Peyer's patch (tissue), 4 donors: Measurements from ENCODE around the gene ESR2. TPM values are rescaled to one million over a fixed set of nuclear protein-coding genes. Genes with fewer than 3 reads are reported as not detected.

Experiments
- DNase-seq, 3 donors: peaks; one replicate each; pipeline ENCODE4 v3.0.0-alpha.2; 2017 to 2019
- H3K27ac ChIP-seq, 4 donors: fragments of 200-600 bp; sonication (generic); one replicate each; pipeline ENCODE4 v1.5.1; 2016 to 2019
- H3K27me3 ChIP-seq, 2 donors: fragments of 200-600 bp; sonication (generic); one replicate each; pipeline ENCODE4 v1.5.1; 2019
- H3K36me3 ChIP-seq, 3 donors: fragments of 200-600 bp; sonication (generic); one replicate each; pipeline ENCODE4 v1.5.1; 2016 to 2019
- H3K4me1 ChIP-seq, 4 donors: fragments of 200-600 bp; sonication (generic); one replicate each; pipeline ENCODE4 v1.5.1; 2016 to 2019
- H3K4me3 ChIP-seq, 4 donors: fragments of 200-600 bp; sonication (generic); 1 replicate in 3 of 4; 2 replicates in 1 of 4; pipeline ENCODE4 v1.5.1; 2016 to 2019; ENCODE audit warnings: mild to moderate bottlenecking in 1 of 4
- H3K9me3 ChIP-seq, 4 donors: fragments of 200-600 bp; sonication (generic); one replicate each; pipeline ENCODE4 v1.5.1; 2016 to 2019; ENCODE audit warnings: mild to moderate bottlenecking in 1 of 4
- POLR2A ChIP-seq, 2 donors: fragments of 450-650 bp; IDR thresholded peaks; one replicate each; pipeline ENCODE4 v1.5.1; 2017; ENCODE audit warnings: antibody characterized with exemption in 2 of 2, mild to moderate bottlenecking in 2 of 2, moderate library complexity in 2 of 2
- total RNA-seq, 4 donors: library from RNA; depleted of rRNA; stranded (reverse); fragments of >200 nt; gene quantifications; one replicate each; pipeline ENCODE4 v1.1.0, GENCODE V29; 2016
- TF ChIP-seq, protein P1 (sequence below), 6 experiments: fragments of 450-650 bp in 4 of 6; fragments of 200-600 bp in 2 of 6; sonication (generic) in 1 of 6; IDR thresholded peaks; one replicate each; pipeline ENCODE4 v1.5.1; 2017 to 2019; ENCODE audit warnings: antibody characterized with exemption in 6 of 6, mild to moderate bottlenecking in 3 of 6, moderate library complexity in 1 of 6

The ESR2 gene
- total RNA-seq, 4 donors from 2014 or later = 0.66 to 6.6 (median 1.1) TPM; not detected in 1

- H3K36me3 ChIP-seq = no peaks in the 10 kb centered on the region
- no peak overlapping the region for H3K27ac ChIP-seq
- no peaks in the 10 kb centered on the region for H3K9me3 ChIP-seq
- peaks cover 0 to 11% (median 0%) of the 10 kb centered on the region in 4 donors for H3K4me1 ChIP-seq
- H3K4me3 ChIP-seq = no peak overlapping the region
- no peak for DNase-seq
- H3K27me3 ChIP-seq = no peaks in the 10 kb centered on the region
- TF ChIP-seq, protein P1, sequence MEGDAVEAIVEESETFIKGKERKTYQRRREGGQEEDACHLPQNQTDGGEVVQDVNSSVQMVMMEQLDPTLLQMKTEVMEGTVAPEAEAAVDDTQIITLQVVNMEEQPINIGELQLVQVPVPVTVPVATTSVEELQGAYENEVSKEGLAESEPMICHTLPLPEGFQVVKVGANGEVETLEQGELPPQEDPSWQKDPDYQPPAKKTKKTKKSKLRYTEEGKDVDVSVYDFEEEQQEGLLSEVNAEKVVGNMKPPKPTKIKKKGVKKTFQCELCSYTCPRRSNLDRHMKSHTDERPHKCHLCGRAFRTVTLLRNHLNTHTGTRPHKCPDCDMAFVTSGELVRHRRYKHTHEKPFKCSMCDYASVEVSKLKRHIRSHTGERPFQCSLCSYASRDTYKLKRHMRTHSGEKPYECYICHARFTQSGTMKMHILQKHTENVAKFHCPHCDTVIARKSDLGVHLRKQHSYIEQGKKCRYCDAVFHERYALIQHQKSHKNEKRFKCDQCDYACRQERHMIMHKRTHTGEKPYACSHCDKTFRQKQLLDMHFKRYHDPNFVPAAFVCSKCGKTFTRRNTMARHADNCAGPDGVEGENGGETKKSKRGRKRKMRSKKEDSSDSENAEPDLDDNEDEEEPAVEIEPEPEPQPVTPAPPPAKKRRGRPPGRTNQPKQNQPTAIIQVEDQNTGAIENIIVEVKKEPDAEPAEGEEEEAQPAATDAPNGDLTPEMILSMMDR (IDR thresholded peaks at IDR 0.05) = no peak
- no peak for TF ChIP-seq POLR2A (IDR thresholded peaks at IDR 0.05)
Observed at GRCh38 chr14:64296561-64296960, 2.4 kb upstream of the ESR2 start.

DNA sequence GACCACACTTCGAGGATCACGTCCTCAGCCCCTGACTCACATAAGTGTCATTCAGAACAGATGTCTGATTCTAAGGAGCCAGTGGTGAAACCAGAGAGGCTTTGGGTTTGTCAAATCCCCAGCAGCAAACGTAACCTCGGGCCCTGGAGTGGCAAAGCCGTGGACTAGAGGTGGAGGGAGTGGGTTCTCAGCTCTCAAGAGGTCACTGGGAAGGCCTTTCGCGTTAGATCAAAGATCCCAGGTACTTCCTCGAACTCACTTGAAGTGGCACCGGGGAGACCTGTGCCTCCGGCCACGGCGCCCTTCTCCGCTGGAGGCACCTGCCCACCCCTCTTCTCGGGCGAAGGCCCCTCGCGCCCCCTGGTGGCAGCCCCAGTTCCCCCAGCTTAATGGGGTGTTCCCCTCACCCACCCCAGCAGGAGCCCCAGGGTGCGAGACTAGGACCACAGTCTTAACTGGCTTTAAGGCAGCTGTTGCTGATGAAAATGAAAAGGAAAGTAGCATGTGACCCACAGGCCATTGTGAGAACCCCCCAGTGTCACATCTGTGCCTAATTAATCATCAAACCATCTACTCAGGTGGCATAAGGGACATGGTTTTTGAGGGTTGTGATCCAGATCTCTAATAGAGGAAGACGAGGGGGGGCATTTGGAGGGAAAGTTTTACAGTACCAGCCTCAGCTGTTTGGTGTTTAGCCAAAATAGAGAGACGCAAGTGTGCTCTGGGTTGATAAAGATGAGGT lies 672 bp upstream of the ESR2 start:
- Histone ChIP-seq H3K36me3 (no peaks in the 10 kb centered on the region), H3K4me3 (peak overlapping the region; percentile 42 to 56 (median 47)), H3K27ac (peak overlapping the region in 3 of 4 donors; percentile 20 to 73 (median 39)), H3K9me3 (no peaks in the 10 kb centered on the region), H3K27me3 (no peaks in the 10 kb centered on the region), H3K4me1 (peaks cover 0 to 11% (median 0%) of the 10 kb centered on the region in 4 donors)
- TF ChIP-seq, protein P1 (IDR thresholded peaks at IDR 0.05) = peak; percentile 54 to 91 (median 70)
- TF ChIP-seq POLR2A (IDR thresholded peaks at IDR 0.05) = no peak
- peak; percentile 78 to 94 (median 90) for DNase-seq

DNA sequence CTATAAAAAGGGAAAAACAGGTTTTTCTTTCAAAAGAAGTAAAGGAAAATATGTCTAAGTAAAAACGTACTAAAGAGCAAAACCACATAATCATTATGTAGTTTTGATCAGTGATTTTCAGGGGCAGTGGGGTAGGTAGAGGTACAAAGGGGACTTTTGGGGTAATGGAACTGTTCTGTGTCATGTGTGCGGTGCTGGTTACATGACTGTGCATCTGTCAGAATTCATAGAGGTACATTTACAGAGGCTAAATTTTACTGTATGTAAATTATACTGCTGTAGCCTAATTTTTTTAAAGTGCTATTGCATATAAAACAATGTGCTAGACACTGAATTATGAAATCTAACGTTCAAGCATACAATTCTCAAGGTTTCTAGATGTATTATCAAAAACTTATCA lies 2.0 kb downstream of the ESR2 start:
- TF ChIP-seq, protein P1 (IDR thresholded peaks at IDR 0.05) = no peak
- no peak for TF ChIP-seq POLR2A (IDR thresholded peaks at IDR 0.05)
- Histone ChIP-seq H3K4me1 (peaks cover 0 to 11% (median 0%) of the 10 kb centered on the region in 4 donors), H3K4me3 (no peak overlapping the region), H3K27ac (no peak overlapping the region), H3K27me3 (no peaks in the 10 kb centered on the region), H3K9me3 (no peaks in the 10 kb centered on the region), H3K36me3 (no peaks in the 10 kb centered on the region)
- no peak for DNase-seq

DNA sequence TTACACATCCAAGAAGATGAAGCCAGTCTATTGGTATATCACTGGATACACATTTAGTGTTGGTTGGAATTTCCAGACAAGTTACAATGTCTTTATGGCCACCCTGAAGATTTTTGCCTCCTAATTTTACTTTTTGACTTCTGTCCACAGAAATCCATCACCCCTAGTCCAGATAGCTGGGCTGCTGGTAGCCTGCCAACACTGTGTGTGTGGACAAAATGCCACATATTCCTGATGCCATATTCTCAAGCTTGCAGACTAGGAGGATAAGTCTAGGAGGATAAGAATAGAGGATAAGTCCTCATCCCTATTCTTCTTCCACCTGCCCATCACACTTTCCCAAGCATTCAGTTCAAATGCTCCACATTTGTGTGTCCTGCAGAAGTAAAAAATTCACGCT lies 4.6 kb downstream of the ESR2 start:
- no peaks in the 10 kb centered on the region for H3K36me3 ChIP-seq
- H3K9me3 ChIP-seq = no peaks in the 10 kb centered on the region
- peaks cover 0 to 8% (median 0%) of the 10 kb centered on the region in 4 donors for H3K4me1 ChIP-seq
- H3K27me3 ChIP-seq = no peaks in the 10 kb centered on the region
- no peak for DNase-seq
- no peak overlapping the region for H3K27ac ChIP-seq
- H3K4me3 ChIP-seq = no peak overlapping the region
- TF ChIP-seq, protein P1 (IDR thresholded peaks at IDR 0.05) = no peak
- no peak for TF ChIP-seq POLR2A (IDR thresholded peaks at IDR 0.05)

GRCh38 chr14:64281805-64282204 lies 12.4 kb downstream of the ESR2 start:
- H3K4me3 ChIP-seq = no peak overlapping the region
- TF ChIP-seq, protein P1 (IDR thresholded peaks at IDR 0.05) = no peak
- TF ChIP-seq POLR2A (IDR thresholded peaks at IDR 0.05) = no peak
- no peak for DNase-seq
- H3K9me3 ChIP-seq = no peaks in the 10 kb centered on the region
- H3K4me1 ChIP-seq = no peaks in the 10 kb centered on the region
- no peaks in the 10 kb centered on the region for H3K36me3 ChIP-seq
- no peaks in the 10 kb centered on the region for H3K27me3 ChIP-seq
- no peak overlapping the region for H3K27ac ChIP-seq
